NCI-H748 treated with DMSO at 0.1 percent for 48 hours (cell line): ENCODE results near the gene RARA.

ENCODE experiments used
- DNase-seq: peaks from one replicate; lab custom pipeline; 2025; lab: John Stamatoyannopoulos, UW

RARA gene

GRCh38 chr17:40309031-40309948 lies at the start of gene RARA:
Gene RARA (plus strand): TSS chr17:40309180. CDS start chr17:40331219, 22,039 bp downstream.
- no peak for DNase-seq

DNA sequence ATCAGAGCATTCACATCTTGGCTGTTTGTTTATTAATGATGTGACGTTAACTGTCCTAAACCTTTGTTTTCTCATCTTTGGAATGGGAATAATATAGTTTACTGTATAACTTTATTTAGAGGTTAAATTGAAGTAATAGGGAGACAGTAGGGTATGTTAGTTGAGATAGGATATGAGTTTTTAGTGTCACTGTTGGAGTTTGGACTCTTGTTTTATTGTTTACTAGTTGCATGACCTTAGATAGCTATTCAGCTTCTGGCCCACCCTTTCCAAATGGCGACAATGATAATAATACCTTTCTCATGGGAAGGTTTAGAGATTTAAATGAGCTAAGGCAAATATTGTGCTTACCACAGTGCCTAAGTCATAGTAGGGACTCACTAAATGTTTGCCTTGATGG lies 49.5 kb upstream of the RARA start:
- DNase-seq, result no peak

DNA sequence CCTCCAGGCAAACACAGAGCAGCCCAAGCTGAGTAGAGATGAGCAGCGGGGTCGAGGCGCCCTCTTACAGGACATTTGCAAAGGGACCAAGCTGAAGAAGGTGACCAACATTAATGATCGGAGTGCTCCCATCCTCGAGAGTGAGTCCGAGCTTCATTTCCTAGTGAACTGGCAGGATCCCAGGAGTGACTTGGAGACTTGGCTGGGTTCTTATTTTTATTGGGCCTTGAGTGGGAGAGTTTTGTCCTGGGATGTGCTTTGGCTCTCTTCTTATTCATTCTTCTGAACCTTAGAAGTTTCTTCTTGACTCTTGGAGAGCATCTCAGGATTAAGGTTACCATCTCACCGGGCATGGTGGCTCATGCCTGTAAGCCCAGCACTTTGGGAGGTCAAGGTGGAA lies 48.5 kb upstream of the RARA start:
- DNase-seq, result no peak

GRCh38 chr17:40264458-40265185 lies 44.4 kb upstream of the RARA start:
- no peak for DNase-seq

DNA sequence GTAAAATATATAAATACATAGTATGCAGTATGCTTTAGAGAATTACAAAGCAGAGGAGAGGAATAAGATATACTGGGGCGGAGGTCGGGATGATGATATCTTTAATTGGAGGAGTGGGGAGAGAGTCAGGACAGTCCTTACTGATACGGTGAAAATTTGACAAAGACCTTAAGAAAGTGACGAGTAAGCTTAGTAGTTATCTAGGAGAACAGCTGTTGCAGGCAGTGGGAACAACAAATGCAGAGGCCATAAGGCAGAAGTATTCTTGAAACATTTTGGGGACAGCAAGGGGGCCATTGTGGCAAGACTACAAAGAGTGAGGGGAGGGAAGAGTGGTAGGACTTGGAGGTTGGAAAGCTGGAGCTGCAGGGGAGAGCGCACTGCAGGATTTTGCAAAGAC lies 43.6 kb upstream of the RARA start:
- DNase-seq, result no peak

GRCh38 chr17:40266882-40267281 lies 42.1 kb upstream of the RARA start:
- DNase-seq, result no peak

GRCh38 chr17:40268141-40268712 lies 40.8 kb upstream of the RARA start:
- no peak for DNase-seq

DNA sequence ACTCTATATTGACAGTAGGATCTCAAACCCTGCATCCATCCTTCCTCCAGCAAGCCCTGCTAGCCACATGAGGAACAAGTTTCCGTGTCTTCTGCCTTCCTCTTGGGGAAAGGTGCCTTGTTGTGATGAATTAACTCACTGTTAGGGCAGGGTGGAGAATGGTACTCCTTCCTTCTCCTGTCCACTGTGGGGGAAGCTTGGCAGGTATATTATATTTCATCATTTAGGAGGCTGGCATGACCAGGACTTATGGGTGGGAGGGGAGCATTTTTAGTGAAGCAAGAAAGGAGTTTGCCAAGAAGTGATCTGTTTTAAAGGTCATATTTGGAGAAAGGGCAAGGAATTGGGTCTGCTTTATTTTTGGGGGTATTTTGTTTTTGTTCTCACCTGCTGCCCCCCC lies 30.6 kb upstream of the RARA start:
- DNase-seq, result no peak

GRCh38 chr17:40279402-40279801 lies 29.6 kb upstream of the RARA start:
- no peak for DNase-seq

- DNase-seq, result no peak
These were observed 27.3 kb upstream of the RARA start for GRCh38 chr17:40281663-40282062.

DNA sequence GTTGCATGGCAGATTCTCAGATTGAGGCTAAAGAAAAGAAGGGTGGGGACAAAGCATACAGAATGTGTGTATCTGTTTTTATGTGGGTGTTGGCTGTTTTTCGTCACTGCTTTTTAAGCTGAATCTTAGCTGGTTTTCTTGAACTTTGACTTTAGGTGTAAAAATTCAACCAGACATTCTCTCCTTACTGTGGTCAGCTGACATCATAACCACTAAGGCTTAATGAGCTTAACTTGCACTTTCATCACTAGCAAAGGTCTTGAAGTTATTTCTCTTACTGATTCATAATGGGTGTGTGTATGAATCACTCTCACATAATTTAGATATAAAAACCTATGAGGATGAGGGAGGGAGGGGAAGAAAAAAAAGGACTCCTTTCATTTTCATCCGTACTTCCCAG lies 25.3 kb upstream of the RARA start:
- no peak for DNase-seq

DNA sequence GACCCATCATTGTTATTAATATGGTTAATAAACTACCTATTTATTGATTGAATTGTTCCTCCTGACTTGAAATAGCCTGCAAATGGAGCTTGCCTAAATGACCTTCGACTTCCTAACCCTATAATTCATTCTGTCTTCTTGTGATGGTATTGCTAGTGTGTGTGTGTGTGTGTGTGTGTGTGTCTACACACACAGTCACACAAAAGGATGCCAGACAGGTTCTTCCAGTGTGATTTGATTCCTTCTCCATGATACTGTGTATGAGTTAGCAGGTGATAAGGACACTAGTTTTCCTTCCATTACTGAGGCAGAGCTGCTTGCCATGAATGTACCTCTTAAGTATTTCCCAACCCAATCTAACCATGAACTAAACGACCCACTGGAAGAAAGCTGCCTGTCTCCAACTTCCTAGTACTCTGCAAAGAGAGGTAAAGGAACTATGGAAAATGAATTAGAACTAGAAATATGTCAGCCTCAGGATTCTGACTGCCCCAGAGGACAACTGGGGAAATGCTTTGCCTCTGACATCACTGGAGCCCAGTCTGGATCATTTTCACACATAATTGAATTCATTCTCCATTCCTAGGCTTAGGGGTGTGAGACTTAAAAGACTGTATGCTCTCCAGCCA lies 24.8 kb upstream of the RARA start:
- DNase-seq, result peak; percentile 1

DNA sequence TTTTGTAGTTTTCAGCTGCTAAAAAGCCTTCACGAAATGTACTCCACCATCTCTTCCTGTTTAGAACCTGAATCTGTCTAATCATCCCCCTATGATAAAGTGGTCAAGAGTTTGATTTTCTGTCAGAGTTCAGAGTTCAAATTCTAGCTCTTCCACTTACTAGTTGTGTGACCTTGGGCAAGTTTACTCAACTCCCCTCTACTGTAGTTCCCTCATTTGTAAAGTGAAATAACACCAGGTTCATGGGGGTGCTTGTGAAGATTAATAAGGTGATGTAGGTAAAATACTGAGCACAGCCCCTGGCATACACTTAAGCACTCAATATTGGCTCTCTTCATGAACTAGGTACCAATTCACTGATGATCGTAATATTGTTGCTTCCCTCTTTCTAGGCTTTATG lies 22.5 kb upstream of the RARA start:
- no peak for DNase-seq

DNA sequence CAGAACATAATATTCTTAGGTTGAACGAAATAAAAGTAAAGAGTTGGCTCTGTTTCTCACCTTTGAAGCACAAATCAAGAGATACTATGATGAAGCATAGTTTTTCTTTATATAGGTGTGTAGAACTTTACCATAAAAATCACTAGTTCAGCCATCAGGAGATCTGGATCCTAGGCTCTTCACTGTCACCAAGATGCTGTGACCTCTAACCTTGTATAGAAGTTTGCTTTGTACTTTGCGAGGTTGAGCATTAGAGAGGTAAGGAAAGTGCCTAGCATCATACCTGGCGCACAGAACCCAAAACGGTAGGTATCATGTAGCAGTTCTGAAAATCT lies 21.9 kb upstream of the RARA start:
- DNase-seq, result no peak

DNA sequence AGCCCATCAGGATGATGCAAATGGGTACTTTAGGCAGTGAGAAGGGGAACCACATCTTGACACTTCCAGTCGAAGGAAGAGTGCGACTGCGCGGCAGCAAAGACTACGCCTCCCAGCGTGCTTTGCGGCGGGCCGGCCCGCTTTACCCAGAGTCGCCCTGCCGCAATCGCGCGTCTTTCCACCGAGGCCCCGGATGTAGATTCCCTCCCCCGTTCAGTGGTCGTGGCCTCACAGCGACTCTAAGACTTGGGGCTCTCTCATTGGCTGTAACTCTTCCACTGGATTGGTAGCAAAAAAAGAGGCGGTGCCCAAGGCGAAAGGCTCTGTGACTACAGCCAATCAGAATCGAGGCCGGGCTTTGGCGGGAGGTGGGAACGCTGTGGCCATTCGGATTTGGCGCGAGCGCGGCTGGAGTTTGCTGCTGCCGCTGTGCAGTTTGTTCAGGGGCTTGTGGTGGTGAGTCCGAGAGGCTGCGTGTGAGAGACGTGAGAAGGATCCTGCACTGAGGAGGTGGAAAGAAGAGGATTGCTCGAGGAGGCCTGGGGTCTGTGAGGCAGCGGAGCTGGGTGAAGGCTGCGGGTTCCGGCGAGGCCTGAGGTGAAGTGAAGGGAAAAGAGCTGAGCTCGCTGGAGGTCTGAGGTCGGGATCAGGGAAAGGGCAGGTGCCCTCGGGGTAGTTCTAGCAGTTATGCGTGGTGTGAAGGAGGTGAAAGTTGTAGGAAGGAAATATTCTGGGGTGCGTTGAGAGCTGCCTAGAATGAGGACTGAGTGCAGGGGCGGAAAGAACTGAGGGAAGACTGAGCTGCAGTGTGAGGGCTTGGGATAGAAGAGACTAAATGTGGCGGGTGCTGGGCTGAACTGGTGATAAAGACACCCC lies 21.2 kb upstream of the RARA start, which contains the start of gene CDC6:
Gene CDC6 (plus strand): TSS at position 386 of the 876 bp plus-strand sequence. CDS start 1,542 bp downstream, outside the sequence.
- DNase-seq, result peak; percentile 99

DNA sequence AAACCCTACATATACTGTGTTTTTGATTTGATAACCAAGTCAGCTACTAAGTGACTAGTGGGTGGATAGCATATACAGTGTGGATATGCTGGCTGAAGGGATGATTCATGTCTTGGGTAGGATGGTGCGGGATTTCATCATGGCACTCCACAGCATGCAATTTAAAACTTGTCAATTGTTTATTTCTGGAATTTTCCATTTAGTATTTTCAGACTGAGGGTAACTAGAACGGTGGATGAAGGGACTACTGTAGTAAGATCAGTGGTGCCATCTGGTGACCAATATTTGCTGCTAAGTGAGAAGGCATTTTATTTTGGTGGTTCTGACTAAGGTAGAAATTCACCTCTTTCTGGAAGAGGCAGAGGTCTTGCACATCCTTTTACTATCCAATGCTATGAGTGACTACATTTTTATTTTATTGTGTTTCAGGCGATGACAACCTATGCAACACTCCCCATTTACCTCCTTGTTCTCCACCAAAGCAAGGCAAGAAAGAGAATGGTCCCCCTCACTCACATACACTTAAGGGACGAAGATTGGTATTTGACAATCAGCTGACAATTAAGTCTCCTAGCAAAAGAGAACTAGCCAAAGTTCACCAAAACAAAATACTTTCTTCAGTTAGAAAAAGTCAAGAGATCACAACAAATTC lies 18.2 kb upstream of the RARA start:
- DNase-seq, result peak; percentile 24

DNA sequence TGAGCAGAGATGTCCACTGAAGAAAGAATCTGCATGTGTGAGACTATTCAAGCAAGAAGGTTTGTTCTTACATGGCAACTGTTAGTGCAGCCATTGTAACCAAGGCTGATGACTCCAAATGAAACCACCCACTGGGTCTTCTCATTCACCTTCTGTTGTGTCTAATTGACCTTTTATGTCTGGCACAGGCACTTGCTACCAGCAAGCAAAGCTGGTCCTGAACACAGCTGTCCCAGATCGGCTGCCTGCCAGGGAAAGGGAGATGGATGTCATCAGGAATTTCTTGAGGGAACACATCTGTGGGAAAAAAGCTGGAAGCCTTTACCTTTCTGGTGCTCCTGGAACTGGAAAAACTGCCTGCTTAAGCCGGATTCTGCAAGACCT lies 17.7 kb upstream of the RARA start:
- no peak for DNase-seq

GRCh38 chr17:40293363-40293762 lies 15.6 kb upstream of the RARA start:
- no peak for DNase-seq

DNA sequence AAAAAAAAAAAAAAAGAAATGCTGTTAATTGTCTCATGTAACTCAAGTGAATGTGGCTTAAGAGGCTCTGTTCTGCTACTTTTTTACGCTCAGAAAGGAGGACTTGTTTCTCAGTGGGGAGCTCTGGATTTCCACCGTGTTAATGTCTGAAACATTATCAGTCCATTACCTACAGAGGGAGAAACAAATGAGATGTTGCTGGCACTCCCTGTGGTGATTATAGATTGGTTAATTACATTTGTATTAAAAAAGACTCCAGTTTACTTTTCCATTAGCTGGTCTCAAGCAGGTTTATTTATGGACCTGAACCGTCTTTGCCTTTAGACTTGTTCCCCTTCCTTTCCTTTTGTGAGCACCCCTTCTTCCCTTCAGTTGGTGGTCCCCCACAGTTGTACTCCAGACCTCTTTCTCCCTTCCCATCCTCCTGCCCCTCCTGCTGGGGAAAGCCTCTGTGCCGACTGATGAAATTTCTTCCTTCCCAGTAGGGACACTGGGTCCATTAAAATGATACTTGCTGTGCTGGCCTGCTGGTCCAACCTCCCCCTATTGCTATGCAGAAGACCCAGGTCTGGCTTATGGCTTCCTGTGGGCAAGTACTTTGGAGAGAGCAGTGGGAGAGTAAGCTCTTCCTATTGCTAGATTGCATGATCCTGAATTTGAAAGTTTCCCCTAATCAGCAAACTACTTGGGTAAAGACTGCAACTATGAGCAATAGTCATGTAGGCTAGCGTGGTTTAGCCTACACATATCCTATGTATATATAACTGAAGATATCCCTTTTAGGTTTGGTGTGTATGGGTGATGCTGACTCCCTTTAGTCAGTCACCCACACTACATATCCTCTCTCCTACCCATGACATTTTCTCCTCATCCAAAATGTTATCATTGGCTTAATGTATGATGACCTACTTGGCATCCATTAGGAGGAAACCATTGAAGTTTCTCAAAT lies 13.2 kb upstream of the RARA start:
- DNase-seq, result no peak

GRCh38 chr17:40297511-40297910 lies 11.5 kb upstream of the RARA start:
- DNase-seq, result no peak
